ENCODE measurements around the gene TMEM184C. TPM values are rescaled to one million over a fixed set of nuclear protein-coding genes. Genes with fewer than 3 reads are reported as not detected.

Gene TMEM184C
- total RNA-seq, 1 experiment from 2014 or later = 36.3 TPM

- Histone ChIP-seq H3K9me3 (ENCODE audit: low read depth, low read length, poor library complexity, severe bottlenecking) (no peaks in the 10 kb centered on the region), H3K27ac (ENCODE audit: low read depth, low read length, poor library complexity, severe bottlenecking) (no peak overlapping the region), H3K4me3 (ENCODE audit: low read depth, low read length, poor library complexity, severe bottlenecking) (no peak overlapping the region), H3K4me1 (ENCODE audit: insufficient read depth, low read length, poor library complexity, severe bottlenecking) (peaks cover 11% of the 10 kb centered on the region), H3K27me3 (replicated peaks; ENCODE audit: insufficient read depth, low read depth, low read length, poor library complexity) (no peaks in the 10 kb centered on the region), H3K36me3 (ENCODE audit: insufficient read depth, low read length, poor library complexity, severe bottlenecking) (no peaks in the 10 kb centered on the region)
- CTCF ChIA-PET = interaction anchor here (3.2 kb wide), 1 partner anchor 268 kb away, joined by 20 read pairs; no protein-coding TSS in a partner anchor
- intact Hi-C loops (cut with micrococcal nuclease; ENCODE audit: unreplicated experiment) = no loop called here
- DNase-seq (ENCODE audit: low spot score) = no peak
- POLR2A ChIA-PET (ENCODE audit: low non-redundant PET) = interaction anchor here (0.7 kb wide), 1 partner anchor 18 kb away, joined by 3 read pairs; the partner anchor contains the start of gene TMEM184C
- BruUV-seq (replicated peaks) = no TSS peak
- TF ChIP-seq CTCF (conservative IDR thresholded peaks at IDR 0.05; ENCODE audit: low read depth, low read length) = no peak
- TF ChIP-seq EZH2 (IDR thresholded peaks at IDR 0.05; ENCODE audit: borderline replicate concordance, low read depth, low read length, poor library complexity, severe bottlenecking) = no peak
Observed at GRCh38 chr4:147599206-147599605, 18.0 kb upstream of the TMEM184C start.

- POLR2A ChIA-PET (ENCODE audit: low non-redundant PET) = no interaction called here
- no peak overlapping the region for H3K4me3 ChIP-seq (ENCODE audit: low read depth, low read length, poor library complexity, severe bottlenecking)
- no peaks in the 10 kb centered on the region for H3K27me3 ChIP-seq (replicated peaks; ENCODE audit: insufficient read depth, low read depth, low read length, poor library complexity)
- CTCF ChIA-PET = interaction anchor here (3.2 kb wide), 1 partner anchor 267 kb away, joined by 20 read pairs; no protein-coding TSS in a partner anchor
- TF ChIP-seq EZH2 (IDR thresholded peaks at IDR 0.05; ENCODE audit: borderline replicate concordance, low read depth, low read length, poor library complexity, severe bottlenecking) (no peak), CTCF (conservative IDR thresholded peaks at IDR 0.05; ENCODE audit: low read depth, low read length) (no peak)
- intact Hi-C loops (cut with micrococcal nuclease; ENCODE audit: unreplicated experiment) = no loop called here
- no peaks in the 10 kb centered on the region for H3K36me3 ChIP-seq (ENCODE audit: insufficient read depth, low read length, poor library complexity, severe bottlenecking)
- no peak overlapping the region for H3K27ac ChIP-seq (ENCODE audit: low read depth, low read length, poor library complexity, severe bottlenecking)
- H3K9me3 ChIP-seq (ENCODE audit: low read depth, low read length, poor library complexity, severe bottlenecking) = no peaks in the 10 kb centered on the region
- DNase-seq (ENCODE audit: low spot score) = no peak
- no TSS peak for BruUV-seq (replicated peaks)
- peaks cover 11% of the 10 kb centered on the region for H3K4me1 ChIP-seq (ENCODE audit: insufficient read depth, low read length, poor library complexity, severe bottlenecking)
Observed at GRCh38 chr4:147599769-147600168, 17.4 kb upstream of the TMEM184C start.

- TF ChIP-seq CTCF (conservative IDR thresholded peaks at IDR 0.05; ENCODE audit: low read depth, low read length) = no peak
- no peak for TF ChIP-seq EZH2 (IDR thresholded peaks at IDR 0.05; ENCODE audit: borderline replicate concordance, low read depth, low read length, poor library complexity, severe bottlenecking)
- Histone ChIP-seq H3K27me3 (replicated peaks; ENCODE audit: insufficient read depth, low read depth, low read length, poor library complexity) (no peaks in the 10 kb centered on the region), H3K9me3 (ENCODE audit: low read depth, low read length, poor library complexity, severe bottlenecking) (no peaks in the 10 kb centered on the region), H3K36me3 (ENCODE audit: insufficient read depth, low read length, poor library complexity, severe bottlenecking) (no peaks in the 10 kb centered on the region), H3K4me1 (ENCODE audit: insufficient read depth, low read length, poor library complexity, severe bottlenecking) (no peaks in the 10 kb centered on the region), H3K27ac (ENCODE audit: low read depth, low read length, poor library complexity, severe bottlenecking) (no peak overlapping the region), H3K4me3 (ENCODE audit: low read depth, low read length, poor library complexity, severe bottlenecking) (no peak overlapping the region)
- intact Hi-C loops (cut with micrococcal nuclease; ENCODE audit: unreplicated experiment) = no loop called here
- DNase-seq (ENCODE audit: low spot score) = no peak
- BruUV-seq (replicated peaks) = no TSS peak
- ChIA-PET CTCF (no interaction called here), POLR2A (ENCODE audit: low non-redundant PET) (no interaction called here)
Observed at GRCh38 chr4:147605499-147605898, 11.7 kb upstream of the TMEM184C start.
